ENCODE measurements around the gene TARS2.

The TARS2 gene

DNA sequence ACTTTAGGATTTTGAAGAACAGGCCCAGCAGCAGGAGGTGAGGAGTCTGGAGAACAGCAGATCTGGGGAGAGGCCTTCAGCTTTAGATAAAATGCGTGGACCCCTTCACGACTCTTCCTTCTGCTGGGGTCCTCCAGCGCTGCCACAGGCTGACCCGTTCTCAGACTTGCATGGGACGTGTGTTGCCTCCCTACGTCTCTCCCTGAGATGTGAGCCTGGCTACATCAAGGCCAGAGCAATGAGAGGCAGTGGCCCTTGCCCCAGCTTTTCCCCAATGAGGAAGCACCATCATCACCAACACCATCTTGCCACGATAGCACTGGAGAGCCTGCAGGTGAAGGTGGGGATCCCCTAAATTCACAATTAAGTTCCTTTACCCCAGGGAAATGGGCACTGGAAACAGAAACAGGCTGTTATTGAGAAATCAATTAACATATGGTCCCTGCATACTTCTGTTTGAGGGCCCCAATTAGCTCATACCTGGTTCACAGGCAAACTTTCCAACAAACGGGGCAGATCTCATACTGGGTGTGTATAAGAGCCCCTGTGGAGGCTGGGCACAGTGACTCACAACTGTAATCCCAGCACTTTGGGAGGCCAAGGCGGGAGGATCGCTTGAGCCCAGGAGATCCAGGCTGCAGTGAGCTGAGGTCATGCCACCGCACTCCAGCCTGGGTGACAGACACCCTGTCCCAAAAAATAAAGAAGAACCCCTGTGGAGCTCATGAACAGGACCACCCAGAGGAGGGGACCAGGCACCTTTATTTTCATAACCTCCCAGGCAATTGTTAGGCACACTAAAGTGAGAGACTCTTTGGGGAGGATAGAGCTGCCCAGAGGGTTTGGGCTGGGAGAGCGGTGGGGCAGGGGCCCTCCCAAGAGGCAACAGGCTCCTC is 49.9 kb downstream of the TARS2 start:
- no peak for DNase-seq (ENCODE audit: low read depth)

DNA sequence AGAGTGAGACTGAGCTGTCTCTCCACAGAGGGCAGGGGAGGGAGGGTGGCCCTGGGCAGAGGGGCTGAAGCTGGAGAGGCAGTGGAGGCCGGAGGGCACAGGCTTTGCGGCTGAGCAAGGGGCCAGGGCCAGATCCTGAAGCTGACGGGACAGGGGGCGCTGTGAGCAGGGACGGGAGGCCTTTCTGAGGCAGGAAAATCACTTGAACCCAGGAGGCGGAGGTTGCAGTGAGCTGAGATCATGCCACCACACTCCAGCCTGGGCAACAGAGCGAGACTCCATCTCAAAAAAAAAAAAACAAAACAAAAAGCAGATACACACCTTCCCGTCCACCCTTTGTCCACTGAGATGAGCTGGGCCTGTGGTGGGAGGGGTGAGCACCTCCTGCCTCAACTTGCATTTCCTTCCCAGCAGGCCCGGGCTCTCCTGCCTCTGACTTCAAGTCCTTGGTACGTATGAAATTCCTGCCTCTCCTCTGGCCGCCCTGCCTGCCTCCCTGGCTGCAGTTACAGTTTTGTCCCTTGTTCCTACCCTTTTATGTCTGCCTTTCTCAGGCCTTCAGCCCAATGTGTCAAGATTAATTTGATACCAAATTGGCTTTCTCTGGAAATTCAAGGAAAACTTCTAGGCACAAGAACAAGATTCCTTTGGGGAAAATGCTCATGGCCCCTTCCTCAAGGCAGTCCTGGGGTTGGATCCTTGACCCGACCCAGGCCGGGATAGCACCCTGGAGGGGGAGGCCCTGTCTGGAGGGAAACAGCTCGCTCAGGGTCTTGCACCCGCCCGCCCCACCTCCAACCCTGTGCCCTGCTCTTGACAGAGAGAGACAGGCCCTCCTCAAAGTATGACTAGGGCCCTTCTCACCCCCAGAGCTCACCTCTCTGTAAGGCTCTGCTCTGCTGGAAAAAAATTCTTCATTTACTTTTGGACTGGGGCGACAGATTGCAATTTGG is 50.8 kb downstream of the TARS2 start:
- DNase-seq (ENCODE audit: low read depth): no peak

DNA sequence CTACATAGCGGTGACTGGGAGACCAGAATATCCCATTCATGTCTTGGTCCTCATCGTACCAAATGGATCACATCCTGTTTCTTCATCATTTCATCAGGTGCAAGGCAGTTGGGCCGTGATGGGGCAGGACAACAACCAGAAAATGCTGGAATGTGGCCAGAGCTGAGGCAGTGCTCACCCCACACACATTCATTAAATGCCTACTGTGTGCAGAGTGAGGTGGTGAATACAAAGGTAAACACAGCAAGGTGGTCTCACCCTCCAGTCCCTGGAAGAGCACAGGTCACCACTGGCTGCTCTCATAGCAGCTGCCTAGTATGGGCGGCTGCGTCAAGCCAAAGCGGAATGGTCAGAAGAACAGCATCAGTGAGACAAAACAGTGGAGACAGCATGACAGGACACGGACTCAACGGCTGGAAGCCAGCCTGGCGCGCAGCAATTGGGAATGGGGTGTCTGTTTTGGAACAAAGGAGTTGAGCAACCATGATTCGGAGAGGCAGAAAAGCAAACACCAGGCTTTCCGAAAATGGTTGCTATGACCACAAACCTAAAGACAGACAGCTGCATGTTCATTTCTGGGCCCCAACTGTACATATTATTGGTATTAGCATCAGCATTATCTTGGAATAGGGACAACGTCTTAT is 56.4 kb downstream of the TARS2 start:
- no peak for DNase-seq (ENCODE audit: low read depth)

DNA sequence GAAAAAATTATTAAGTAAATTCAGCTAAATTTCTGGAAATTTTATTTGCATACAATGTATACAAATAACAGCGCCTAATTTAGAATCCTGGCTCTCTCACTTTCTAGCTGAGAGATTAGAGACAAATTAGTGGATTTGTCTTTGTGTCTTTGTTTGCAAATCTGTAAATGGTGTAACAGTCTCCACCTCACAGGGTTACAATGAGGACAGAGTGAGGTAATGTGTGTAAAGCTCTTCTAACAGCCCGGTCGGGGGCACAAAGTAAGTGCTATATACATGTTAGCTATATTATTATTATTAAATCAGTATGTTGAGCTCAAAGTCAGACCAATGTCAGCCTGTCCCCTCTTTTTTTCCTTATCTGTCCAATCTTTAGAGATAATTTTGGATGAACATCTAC is 57.0 kb downstream of the TARS2 start:
- no peak for DNase-seq (ENCODE audit: low read depth)

DNA sequence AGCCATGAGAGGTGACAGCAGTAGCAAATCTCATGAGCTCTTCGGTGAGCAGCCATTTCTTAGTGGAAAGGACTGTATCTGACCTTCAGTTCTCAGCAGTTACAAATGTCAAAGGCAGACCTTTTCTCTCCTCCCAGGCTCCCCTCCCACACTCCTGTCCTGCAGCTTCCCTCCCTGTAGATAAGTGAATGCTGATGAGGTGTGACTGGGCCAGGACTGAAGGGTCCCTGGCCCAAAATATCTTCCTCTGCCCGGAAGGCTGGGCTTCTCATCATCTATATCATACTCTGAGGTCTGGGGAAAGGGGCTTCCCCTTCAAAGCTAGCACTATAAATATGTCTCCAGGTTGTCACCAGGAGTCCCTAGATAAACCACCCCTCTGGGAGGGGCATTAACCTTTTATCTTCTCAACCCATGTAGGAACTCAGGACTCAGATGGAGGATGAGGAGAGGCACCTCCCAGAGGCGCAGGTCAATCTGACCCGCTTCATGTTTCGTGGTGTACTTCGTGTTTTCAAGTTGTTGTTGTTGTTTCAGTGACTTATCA is 58.3 kb downstream of the TARS2 start:
- DNase-seq (ENCODE audit: low read depth): no peak

DNA sequence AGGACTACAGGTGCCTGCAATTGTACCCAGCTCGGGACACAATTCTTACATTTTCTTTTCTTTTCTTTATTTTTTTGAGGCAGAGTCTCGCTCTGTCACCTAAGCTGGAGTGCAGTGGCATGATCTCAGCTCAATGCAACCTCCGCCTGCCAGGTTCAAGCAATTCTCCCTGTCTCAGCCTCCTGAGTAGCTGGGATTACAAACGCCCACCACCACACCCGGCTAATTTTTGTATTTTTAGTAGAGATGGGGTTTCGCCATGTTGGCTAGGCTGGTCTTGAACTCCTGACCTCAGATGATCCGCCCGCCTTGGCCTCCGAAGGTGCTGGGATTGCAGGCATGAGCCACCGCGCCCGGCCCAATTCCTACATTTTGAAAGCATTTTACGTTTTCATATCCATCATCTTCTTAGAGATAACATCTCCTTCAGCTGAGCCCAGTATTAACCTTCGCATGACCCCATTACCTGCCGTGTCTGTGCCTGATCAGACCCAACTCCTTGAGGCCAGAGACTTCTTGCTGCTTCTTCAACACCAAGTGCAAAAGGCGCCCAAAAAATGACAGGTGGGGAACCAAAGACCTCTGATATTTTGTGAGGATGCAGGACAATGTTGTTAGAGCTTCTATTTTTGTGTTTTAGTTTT is 59.2 kb downstream of the TARS2 start:
- DNase-seq (ENCODE audit: low read depth): no peak

DNA sequence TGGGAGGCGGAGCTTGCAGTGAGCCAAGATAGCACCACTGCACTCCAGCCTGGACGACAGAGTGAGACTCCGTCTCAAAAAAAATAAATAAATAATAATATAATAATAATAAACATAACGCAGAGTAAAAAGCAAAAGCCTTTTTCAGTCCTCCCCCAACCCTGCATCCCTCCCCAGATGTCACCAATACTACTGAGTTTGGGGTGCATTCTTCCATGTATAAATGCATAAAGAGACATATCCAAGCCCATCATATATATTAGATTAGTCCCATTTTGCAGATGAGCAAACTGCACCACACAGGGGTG is 61.1 kb downstream of the TARS2 start:
- no peak for DNase-seq (ENCODE audit: low read depth)

GRCh38 chr1:150548632-150549495 is 61.6 kb downstream of the TARS2 start, which contains the start of gene ADAMTSL4:
Gene ADAMTSL4 (plus strand): TSS chr1:150549408. CDS start chr1:150552289, 2,881 bp downstream.
- no peak for DNase-seq (ENCODE audit: low read depth)

GRCh38 chr1:150549496-150550221 is 62.4 kb downstream of the TARS2 start:
- DNase-seq (ENCODE audit: low read depth): no peak

DNA sequence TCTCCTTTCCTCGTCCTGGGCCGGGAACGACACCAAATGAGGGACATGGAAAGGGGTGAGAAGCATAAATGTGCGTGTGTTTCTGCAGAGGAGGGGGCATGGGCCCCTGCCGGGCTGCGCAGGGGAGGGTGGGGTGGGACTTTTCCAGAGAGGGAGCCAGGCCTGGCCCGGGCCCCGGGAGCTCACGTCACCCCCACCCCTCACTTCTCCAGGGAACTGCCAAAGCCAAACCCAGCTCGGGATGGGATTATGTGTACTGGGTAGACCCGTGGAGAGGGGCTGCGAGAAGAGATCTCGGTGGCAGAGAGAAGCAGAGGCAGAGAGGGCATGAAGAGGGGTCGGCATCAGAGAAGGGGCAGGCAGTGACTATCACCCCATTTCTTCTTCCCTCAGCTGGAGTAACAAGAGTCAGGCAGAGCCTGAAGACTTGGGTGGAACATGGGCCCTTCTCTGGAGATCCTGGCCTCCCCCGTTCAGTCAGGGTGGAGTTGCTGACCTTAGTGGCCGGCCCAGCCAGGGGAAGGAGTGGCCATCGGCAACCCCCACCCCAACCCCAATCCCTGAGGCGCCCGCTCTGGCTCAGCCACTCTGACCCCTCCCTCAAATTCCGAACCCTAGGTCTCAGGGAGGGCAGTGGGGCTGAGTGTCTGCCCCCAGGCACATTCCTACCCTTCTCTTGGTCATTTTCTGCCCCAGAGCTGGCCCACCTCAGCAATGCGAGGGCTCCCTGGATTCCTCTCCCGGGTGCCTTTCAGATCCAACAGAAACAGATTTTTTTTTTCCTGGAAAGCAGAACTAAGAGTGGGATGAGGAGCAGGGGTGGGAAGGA is 63.2 kb downstream of the TARS2 start:
- DNase-seq (ENCODE audit: low read depth): no peak

GRCh38 chr1:150551051-150551783 is 64.0 kb downstream of the TARS2 start:
- no peak for DNase-seq (ENCODE audit: low read depth)

DNA sequence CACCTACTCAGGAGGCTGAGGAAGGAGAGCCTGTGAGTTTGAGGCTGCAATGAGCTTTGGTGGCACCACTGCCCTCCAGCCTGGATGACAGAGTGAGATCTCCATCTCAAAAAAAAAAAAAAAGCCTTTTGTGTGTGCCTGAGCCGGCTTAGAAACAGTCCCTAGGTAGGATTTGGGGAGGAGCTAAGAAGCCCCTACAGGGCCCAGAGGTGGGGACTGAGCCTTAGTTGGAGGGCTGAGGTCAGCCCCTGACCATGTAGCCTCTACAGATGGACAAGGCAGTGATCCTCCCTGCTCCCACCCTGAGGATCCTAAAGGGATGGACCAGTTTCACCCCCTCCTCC is 64.5 kb downstream of the TARS2 start:
- no peak for DNase-seq (ENCODE audit: low read depth)

DNA sequence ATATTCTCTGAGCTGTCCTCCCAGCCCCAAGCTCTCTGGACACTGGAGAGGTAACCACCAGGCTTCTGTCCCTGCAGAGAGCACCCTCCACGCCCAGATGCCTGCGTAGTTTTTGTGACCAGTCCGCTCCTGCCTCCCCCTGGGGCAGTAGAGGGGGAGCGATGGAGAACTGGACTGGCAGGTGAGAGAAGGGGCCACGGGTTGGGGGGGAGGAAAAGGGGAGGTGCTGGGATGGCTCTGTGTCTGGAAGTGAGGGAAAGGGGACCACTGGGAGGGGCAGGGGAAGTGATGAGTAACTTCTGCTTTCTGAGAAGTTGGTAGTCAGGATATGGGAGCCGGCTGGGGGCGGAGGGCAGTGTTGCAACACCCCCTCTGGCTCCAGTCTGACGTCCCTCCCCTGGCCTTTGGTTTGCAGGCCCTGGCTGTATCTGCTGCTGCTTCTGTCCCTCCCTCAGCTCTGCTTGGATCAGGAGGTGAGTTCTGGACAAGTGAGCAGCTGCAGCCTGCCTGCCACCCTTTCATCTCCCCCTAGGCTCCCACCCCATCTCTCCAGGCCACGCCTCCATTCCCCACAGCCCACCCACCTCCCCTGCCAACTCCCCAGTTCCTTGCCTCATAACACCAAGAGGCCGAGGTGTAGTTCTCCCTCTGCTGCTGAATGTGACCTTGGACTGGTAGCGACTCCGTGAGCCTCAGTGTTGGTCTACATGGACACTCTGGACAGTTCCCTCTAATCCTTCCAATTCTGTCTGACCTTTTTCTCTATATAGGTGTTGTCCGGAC is 65.1 kb downstream of the TARS2 start:
- DNase-seq (ENCODE audit: low read depth): no peak

DNA sequence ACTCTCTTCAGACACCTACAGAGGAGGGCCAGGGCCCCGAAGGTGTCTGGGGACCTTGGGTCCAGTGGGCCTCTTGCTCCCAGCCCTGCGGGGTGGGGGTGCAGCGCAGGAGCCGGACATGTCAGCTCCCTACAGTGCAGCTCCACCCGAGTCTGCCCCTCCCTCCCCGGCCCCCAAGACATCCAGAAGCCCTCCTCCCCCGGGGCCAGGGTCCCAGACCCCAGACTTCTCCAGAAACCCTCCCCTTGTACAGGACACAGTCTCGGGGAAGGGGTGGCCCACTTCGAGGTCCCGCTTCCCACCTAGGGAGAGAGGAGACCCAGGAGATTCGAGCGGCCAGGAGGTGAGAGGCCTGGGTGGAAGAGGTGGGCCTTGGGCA is 65.7 kb downstream of the TARS2 start:
- DNase-seq (ENCODE audit: low read depth): no peak

- DNase-seq (ENCODE audit: low read depth): no peak
These were observed 66.3 kb downstream of the TARS2 start for GRCh38 chr1:150553392-150554085.

- no peak for DNase-seq (ENCODE audit: low read depth)
These were observed 66.8 kb downstream of the TARS2 start for GRCh38 chr1:150554086-150554452.

Data from activated T-helper 1 cell treated with Interleukin-2 at 50 U/mL for 16 hours (primary cell).